8988T (cell line): ENCODE measurements around the gene ZNF341.
A peak's percentile ranks its signal among the peaks of the same experiment; 100 is the strongest.
"Not testable (repeated sequence)": the region's sequence is repeated elsewhere in the genome, so short reads cannot be mapped to it uniquely, and the experiment has no call there.

Experiments used
- DNase-seq: peaks from one replicate; pipeline ENCODE4 v3.0.0; 2011

Gene ZNF341

DNA sequence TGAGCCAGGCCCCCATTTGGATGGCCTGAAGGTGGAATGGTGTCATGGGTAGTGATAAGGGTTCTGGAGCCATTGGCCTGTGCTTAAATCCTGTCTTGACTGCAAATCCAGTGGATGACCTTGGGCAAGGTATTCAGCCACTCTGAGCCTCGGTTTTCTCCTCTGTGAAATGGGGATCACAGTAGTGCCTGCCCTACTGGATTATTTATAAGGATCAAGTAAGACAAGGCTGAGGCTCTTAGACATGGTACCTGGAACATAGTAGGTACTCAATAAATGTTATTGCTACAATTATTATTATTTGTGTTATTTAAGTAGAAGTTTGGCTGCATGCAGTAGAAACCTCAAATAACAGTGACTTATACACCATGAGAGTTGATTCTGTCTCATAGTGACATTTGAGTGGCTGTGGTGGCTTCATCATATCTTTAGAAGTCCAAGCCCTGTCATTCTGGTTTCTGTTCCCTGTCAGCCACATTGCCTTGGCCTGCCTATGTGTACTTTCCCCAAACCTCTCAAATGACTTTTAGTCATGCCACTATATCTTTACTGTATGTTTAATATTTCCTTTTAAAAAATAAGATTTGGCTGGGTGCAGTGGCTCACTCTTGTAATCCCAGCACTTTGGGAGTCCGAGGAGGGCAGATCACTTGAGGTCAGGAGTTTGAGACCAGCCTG, 41.8 kb downstream of the ZNF341 start:
- DNase-seq = no peak

DNA sequence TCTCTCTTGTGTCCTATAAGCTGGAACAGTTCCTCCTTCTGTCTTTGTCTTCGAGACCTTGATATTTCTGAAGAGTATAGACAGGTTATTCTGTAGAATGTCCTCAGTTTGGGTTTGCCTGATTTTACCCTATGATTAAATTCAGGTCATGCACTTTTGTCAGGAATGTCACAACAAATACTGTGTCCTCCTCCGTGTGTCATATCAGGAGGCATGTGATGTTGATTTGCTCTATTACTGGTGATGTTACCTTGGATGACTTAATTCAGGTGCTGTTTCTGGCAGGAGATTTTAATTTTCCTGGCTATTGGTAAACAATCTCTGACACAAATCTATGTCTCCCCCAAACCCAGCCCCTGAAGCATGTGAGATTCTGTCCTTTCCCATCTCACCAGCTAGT, 46.0 kb downstream of the ZNF341 start:
- no peak for DNase-seq

DNA sequence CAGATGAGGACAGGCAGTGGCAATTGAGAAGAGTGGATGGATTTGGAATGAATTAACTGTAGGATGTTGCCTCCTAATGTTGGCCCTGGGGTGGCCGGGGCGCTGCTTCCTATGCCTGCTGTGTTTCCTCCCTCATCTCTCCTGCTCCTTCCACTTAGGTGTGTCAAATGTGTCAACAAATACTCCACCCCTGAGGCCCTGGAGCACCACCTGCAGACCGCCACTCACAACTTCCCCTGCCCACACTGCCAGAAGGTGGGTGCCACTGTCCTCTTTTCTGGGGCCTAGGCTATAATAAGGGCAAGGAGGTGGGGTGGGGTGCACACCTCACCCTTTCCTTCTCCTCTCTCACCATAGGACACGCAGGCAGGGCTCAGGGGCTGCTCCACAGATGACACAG, 49.3 kb downstream of the ZNF341 start:
- DNase-seq = no peak

DNA sequence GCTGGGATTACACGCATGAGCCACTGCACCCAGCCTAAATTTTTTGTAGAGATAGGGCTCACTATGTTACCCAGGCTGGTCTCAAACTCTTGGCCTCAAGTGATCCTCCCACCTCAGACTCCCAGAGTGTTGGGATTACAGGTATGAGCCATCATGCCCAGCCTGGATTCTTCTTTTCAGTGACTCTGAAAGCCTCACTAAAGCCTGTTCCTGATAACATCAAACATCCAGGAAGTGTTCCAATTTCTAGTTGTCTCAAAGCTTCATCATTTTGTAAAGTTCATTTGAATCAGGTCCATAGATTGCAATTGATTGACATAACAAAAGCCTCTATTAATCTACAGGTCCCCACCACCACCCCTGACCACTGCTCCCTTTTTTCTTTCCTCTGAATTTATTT, 50.1 kb downstream of the ZNF341 start:
- DNase-seq = no peak

DNA sequence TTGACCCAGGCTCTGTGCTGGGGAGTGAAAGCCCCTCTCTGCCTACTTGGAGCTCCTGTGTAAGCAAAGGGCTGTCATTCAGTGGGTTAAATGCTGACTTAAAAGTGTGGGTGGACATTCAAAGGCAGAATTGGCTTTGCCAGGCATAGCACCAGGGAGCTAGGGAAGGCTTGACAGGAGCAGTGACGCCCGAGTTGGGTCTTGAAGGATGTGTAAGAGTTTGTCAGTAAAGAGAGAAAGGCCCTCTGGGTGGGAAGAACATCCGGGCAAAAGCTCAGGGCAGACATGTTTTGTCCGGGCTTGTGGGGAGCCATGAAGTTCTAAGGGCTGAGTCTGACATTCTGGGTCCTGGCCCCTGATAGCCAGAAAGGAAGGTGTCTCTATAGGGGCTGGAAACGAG, 51.5 kb downstream of the ZNF341 start:
- DNase-seq = no peak

DNA sequence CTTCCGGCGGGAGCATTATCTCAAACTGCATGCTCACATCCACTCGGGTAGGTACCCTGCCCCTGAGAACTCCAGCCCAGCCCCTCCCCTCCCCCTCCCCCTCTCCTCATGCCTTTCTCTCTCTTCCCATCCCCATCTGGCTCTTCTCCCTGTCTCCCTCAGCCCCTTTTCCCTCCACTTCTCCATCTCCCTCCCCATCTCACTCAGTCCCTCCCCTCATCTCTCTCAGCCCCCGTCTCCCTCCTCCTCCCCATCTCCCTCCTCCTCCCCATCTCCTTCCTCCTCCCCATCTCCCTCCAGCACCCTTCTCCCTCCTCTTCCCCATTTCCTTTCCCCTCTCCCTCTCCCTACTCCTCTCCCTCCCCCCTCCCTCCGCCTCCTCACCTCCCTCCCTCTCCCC, 52.0 kb downstream of the ZNF341 start:
- no peak for DNase-seq

DNA sequence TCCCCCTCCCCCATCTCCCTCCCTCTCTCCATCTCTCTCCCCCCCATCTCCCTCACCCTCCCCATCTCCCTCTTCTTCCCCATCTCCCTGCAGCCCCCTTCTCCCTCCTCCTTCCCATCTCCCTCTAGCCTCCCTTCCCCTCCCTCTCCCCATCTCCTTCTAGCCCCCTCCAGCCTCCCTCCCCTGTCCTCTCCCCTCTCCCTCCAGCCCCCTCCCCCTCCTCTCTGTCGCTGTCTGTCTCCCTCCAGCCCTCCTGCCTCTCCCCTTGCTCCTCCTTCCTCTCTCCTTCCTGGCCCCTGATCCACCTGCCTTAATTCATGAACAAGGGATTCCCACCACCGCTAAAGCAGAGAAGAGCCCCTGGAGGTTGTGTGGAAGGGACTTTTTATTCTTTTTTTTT, 52.4 kb downstream of the ZNF341 start:
- DNase-seq = no peak

DNA sequence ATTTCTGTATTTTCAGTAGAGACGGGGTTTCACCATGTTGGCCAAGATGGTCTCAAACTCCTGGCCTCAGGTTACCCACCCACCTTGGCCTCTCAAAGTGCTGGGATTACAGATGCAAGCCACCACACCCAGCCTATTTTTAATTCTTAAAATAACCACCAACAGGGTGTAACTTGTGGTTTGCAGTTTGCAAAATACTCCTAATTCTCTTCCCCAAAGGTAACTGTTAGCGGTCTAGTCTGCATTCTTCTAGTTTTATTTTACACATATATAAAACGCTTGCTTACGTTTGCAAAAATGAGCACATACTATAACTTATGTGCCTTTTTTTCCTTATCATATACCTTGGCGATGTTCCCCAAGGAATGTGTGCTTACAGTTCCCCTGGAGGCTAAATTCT, 53.7 kb downstream of the ZNF341 start:
- no peak for DNase-seq

DNA sequence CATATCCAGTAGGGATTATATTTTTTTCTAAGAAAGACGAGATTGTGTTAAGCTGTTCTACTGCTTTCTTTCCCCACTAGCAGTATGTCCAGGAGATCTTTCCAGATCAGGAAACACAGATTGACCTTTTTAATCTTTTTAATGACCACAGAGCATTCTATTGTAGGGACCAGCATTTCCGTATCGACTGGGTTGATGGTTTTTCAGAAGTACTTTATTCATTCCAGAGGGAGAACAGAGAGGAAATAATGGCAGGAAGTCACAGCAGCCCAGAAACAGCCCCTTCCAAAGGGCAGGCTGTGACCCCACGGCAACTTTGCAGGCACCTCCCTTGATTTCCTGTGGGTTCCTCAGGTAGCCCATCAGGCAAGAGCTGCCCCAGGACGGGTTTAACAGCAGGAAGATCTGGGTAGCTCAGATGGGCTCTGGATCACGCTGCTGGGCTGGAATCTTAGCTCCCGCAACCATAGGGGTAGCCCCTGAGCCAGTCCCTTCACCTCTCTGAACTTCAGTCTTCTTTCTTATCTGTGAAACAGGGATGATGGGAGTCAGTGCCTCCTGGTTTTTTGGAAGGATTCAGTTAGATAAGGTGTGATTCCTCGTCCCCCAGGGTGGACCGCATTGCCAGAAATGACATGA, 55.6 kb downstream of the ZNF341 start:
- DNase-seq = no peak

DNA sequence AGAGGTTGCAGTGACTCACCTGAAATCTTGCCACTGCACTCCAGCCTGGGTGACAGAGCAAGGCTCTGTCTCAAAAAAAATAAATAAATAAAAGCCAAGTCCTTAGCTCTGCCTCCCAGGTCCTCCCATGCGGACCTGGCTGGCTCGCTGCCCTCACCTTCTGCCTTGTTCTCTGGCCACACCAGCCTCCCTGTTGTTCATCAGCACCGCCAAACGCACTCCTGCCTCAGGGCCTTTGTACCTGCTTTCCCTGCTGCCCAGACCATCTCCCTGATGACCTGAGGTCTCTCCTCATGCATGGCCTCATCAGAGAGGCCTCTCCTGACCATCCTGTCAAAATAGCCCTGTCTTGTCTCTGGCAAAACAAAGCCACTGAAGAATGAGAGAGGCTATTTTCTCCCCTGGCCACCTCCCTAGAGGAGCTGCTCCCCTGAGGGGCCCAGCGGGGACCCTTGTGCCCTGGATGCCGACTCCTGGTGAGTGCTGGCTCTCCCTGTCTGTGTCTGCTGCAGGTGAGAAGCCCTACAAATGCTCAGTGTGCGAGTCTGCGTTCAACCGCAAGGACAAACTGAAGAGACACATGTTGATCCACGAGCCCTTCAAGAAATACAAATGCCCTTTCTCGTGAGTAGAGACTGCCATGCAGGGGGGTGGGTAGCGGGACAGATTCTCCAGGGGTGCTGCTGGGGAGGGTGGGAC, 56.7 kb downstream of the ZNF341 start:
- DNase-seq = no peak

DNA sequence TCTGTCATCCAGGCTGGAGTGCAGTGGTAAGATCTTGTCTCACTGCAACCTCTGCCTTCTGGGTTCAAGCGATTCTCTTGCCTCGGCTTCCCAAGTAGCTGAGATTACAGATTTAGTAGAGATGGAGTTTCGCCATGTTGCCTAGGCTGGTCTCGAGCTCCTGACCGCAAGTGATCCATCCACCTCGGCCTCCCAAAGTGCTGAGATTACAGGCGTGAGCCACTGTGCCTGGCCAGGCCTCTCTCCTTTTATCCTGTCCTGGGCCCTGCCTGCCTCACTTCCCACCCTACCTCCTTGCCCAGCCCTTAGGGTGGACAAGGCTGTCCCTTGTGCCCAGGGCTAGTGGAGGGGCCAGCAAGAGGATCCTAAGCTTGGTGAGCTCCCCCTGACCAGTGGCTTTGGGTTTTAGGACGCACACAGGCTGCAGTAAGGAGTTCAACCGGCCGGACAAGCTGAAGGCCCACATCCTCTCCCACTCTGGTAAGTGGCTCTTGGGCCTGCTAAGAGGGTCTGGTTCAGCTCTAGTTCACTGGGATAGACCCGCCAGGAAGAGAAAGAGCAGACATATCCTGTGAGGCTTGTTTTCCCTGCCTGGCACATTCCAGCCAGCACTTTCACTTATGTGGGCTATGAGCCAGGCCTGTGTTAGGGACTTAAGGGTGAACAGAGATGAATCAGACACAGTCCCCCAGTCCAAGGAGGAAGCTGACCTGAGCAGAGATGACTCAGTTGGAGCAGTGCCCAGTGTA, 57.5 kb downstream of the ZNF341 start:
- peak; percentile 87 for DNase-seq

DNA sequence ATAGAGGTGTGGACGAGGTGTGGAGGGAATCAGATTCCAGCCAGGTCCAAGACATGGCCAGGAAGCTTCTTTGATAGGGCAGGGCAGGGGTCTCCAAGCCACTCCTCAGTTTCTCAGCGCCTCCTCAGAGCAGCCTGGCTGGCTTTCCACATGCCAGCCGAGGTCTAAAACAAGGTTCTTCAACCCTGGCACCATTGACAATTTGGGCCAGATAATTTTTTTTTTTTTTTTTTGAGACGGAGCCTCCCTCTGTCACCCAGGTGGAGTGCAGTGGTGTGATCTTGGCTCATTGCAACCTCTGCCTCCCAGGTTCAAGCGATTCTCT, 58.0 kb downstream of the ZNF341 start:
- DNase-seq = no peak

DNA sequence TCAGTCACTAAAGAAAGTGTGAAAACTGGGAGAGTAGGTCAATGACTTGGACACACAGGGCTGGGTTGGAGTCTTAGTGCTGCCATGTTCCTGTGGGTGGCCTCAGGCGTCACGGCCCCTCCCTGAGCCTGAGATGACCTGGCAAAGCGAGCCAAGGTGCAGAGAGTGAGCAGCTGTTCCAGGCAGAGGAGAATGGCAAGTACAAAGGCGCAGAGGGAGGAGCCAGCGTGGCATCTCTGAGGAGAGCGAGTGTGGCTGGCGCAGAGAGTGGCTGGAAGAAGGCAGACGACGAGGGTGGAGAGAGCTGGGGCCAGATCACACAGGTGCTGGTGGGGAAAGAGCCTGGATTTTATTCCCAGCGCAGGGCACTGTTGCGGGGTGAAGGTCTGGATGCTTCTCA, 58.8 kb downstream of the ZNF341 start:
- no peak for DNase-seq

DNA sequence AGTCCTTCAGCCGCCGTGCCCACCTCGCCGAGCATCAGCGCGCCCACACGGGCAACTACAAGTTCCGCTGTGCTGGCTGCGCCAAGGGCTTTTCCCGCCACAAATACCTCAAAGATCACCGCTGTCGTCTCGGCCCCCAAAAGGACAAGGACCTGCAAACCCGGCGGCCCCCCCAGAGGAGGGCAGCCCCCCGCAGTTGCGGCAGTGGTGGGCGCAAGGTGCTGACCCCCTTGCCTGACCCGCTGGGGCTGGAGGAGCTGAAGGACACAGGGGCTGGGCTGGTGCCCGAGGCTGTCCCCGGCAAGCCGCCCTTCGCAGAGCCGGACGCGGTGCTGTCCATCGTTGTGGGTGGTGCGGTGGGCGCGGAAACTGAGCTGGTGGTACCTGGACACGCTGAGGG, 59.2 kb downstream of the ZNF341 start:
- no peak for DNase-seq

DNA sequence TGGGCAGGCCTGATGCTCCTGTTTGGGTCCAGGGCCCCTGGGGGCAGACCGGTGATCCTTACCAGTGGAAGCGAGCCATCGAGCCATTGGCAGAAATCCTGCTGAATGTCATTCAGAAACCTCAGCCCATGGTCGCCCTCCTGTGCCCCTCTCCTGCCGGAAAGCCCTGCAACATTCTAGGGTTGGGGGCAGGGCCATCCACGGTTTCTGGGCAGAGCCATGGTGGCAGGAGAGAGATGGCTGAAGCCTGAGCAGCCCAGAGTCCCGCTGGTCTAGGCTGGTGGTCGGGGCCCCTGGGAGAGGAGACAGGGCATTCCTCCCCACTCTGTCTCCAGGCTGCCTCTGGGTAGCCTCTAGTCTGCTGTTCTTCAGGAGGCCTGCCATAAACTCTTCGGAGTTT, 59.7 kb downstream of the ZNF341 start:
- no peak for DNase-seq

DNA sequence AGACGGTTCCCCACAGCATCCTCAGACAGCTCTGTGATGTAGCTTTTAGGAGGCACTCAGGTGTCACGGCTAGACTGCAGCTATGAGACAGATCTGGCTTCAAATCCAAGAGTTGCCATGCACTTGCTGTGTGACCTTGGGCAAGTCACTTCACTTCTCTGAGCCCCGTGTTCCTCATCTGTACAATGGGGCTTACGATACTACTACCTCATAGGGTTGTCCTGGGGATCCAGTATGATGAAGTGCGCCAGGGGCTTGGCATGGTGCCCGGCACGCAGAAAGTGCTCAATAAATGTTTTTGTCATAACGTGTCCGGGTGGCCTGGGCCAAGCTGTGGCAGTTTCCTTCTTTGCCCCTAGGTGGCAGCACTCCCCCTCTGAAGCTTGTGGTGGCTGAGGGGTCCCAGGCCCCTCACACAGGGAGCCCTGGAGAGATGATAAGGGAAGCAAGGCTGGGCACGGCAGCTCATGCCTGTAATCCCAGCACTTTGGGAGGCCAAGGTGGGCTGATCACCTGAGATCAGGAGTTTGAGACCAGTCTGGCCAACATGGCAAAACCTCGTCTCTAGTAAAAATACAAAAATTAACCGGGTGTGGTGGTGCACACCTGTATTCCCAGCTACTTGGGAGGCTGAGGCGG, 60.3 kb downstream of the ZNF341 start:
- DNase-seq = peak; percentile 80

DNA sequence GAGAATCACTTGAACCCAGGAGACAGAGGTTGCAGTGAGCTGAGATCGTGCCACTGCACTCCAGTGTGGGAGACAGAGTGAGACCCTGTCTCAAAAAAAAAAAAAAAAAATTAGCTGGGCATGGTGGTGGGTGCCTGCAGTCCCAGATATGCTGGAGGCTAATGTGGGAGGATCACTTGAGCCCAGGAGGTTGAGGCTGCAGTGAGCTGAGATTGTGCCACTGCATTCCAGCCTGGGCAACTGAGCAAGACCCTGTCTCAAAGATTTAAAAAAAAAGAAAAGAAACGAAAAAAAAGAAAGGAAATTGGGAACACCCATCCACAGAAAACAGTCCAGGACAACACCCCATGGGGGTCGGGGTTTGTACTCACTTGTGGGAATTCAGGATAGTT, 60.8 kb downstream of the ZNF341 start:
- DNase-seq = not testable (repeated sequence)

DNA sequence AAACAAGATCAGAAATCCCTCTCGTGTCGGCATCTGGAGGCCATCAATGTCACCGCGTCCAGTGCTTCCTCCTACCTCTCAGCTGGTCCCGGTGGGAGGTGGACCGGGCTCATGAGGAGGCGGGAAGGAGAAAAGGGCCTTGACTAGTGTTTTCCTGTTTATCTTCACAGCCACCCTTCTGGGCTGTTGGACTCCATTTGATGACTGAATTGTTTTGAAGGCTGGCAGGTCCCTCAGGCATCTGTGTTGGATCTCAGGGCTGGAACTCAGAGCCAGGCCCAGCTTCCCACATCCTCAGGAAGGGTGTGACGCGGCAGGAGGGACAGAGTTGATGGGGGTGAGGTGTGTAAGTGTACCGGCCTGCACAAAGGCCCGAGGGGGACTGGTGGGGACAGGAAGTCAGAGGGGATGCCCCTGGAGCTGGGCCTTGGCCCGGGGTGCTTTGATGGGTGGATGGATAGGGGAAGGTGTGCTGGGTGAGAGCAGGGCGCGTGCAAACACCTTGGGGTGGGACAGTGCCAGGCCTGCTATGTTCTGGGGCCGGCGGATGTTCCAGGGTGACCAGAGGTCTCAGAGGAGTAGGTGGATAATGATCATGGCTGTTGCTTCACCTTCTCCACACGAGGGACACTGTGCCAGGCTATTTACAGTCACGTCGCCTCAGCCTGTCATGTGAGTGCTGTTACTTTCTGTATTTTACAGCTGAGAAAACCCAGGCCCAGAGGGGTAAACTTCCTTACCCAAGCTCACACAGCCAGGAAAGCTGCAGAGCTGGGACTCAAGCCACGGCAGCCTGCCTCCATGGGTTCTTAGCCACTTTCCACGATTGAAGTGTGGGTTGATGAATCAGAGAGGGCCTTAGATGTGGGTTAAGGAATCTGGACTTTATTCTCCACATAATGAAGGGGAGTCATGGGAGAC, 61.5 kb downstream of the ZNF341 start:
- DNase-seq = no peak

DNA sequence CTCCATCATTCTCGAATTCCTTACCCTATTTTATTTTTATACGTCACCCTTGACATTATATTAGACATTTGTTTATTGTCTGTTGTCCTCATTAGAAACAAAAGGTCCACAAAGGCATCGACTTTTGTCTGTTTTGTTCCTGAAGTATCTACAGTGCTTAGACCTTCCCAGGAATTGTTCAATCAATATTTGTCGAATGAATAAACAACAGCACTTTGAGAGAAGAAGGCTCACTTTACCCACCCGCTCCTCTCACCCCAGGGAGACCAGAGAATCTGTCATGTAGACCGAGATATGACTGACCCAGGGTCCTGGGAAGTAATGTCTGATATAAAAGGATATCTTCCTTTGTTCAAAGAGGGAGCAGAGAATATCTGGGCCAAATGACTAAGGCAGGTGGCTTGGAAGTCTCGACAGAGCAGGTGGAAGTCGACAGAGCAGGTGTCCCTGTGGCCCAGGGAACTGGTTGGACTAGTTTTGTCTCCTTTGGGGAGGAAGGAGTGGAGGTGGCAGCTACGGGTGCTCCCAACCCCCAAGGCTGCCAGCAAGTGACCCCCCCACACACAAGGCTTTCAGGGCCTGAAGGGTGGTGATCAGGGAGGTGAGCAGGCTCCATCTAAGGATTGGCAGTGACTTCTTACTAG, 64.6 kb downstream of the ZNF341 start:
- DNase-seq = no peak

DNA sequence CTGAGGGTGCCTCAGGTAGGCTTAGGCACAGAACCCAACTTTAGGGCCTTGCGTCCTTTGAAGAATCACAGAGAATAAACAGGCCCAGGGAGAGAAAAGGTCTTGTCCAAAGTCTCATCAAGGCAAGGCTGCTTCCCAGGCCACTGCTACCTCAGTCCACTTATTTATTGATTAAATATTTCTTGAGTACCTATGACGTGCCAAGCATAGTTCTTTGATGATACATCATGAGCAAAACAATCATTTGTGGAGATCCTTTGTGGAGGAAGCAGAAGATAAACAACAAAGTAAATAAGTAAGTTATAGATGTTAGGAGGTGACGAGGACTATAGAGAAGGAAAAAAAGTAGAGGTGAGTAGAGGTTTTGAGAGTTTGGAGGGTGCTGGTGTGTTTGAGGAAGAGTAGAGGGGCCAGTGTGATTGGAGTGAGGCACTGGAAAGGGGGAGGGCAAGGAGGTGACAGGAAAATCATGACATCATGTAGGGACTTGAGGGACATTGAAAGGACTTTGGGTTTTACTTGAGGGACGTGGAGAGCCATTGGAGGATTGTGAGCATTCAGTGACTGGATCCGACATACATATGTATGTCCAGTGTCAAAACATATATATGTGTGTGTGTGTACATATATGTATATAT, 65.2 kb downstream of the ZNF341 start:
- no peak for DNase-seq

DNA sequence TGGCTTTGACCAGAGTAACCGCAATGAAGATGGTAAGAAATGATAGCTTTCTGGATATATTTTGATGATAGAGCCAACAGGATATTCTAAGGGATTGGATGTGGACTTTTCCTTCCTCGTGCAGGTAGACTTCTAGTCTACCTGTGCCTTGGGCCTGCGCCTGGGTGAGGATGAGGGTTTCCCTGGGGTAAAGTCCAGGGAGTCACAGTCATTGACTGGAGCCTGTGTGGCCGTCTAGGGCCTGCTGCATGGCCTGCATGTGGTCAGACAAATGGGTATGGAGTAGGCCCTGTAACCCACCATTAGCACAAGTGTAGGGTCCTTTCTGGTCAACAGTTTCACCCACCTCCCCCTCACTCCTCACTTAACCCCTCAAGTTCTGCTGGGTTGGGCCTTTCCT, 66.6 kb downstream of the ZNF341 start:
- no peak for DNase-seq
